Prostate gland (tissue), 2 donors: ENCODE measurements around the gene TM9SF4. TPM values are rescaled to one million over a fixed set of nuclear protein-coding genes. Genes with fewer than 3 reads are reported as not detected.

Source experiments
- DNase-seq: peaks from one replicate; pipeline ENCODE4 v3.0.0-alpha.2; 2019; ENCODE audit warnings: low spot score
- H3K27ac ChIP-seq, 2 donors: fragments of 200-600 bp; sonication (generic); 2 replicates each; pipeline ENCODE4 v1.5.1; 2017 to 2019
- H3K27me3 ChIP-seq: fragments of 200-600 bp; sonication (generic); replicated peaks from 2 replicates; pipeline ENCODE4 v1.5.1; 2019; ENCODE audit not compliant: insufficient read depth
- H3K36me3 ChIP-seq, 2 donors: fragments of 200-600 bp; sonication (generic); 1 replicate in 1 of 2; 2 replicates in 1 of 2; pipeline versions ENCODE4 v1.5.1 to v1.8.1; 2017 to 2019
- H3K4me1 ChIP-seq: fragments of 200-600 bp; sonication (generic); replicated peaks from 2 replicates; pipeline ENCODE4 v1.5.1; 2019
- H3K4me3 ChIP-seq, 2 donors: fragments of 200-600 bp; sonication (generic); 2 replicates each; pipeline ENCODE4 v1.5.1; 2017 to 2019
- H3K9me3 ChIP-seq: fragments of 200-600 bp; sonication (generic); 2 replicates; pipeline ENCODE4 v1.5.1; 2017
- CTCF ChIP-seq, 4 experiments: fragments of 200-600 bp in 2 of 4; fragments of 450-650 bp in 2 of 4; sonication (generic) in 2 of 4; IDR thresholded peaks; 1 replicate in 3 of 4; 2 replicates in 1 of 4; pipeline ENCODE4 v1.5.1; 2016 to 2019; ENCODE audit warnings: antibody characterized with exemption in 4 of 4, mild to moderate bottlenecking in 2 of 4, moderate library complexity in 2 of 4
- POLR2A ChIP-seq: fragments of 450-650 bp; IDR thresholded peaks from one replicate; pipeline ENCODE4 v1.6.1; 2016; ENCODE audit warnings: antibody characterized with exemption, mild to moderate bottlenecking
- POLR2AphosphoS5 ChIP-seq: sonication (generic); formaldehyde crosslinking; IDR thresholded peaks from one replicate; pipeline ENCODE4 v1.6.1; 2017; ENCODE audit warnings: antibody characterized with exemption
- WGBS: methylation state at CpG from one replicate; pipeline ENCODE4 v1.1.5; 2018; 5-methylcytosine and 5-hydroxymethylcytosine counted together
- intact Hi-C: fragments of 100-400 bp; cut with DNase I; formaldehyde crosslinking; loops from one replicate; pipeline ENCODE4 v1.14.2; 2022
- total RNA-seq, 2 donors: library from RNA; depleted of rRNA; stranded (reverse); fragments of >200 nt; gene quantifications; one replicate each; pipeline ENCODE4 v1.1.0, GENCODE V29; 2016

The TM9SF4 gene
- total RNA-seq, 2 donors from 2014 or later: 44.7 to 62.9 TPM

- peaks cover 0 to 7% of the 10 kb centered on the region in 2 donors for H3K36me3 ChIP-seq
- intact Hi-C loops: no loop called here
- no peak overlapping the region for H3K4me3 ChIP-seq
- H3K27me3 ChIP-seq: no peaks in the 10 kb centered on the region
- 96% methylated on average over 4 of the region's 4 CpGs for WGBS
- H3K27ac ChIP-seq: no peak overlapping the region
- H3K4me1 ChIP-seq: no peaks in the 10 kb centered on the region
- TF ChIP-seq POLR2AphosphoS5: no peak
- TF ChIP-seq POLR2A: no peak
- DNase-seq: no peak
- no peaks in the 10 kb centered on the region for H3K9me3 ChIP-seq
Measured at GRCh38 chr20:32158943-32159660, 49.6 kb downstream of the TM9SF4 start.

GRCh38 chr20:32159766-32160221 lies 50.3 kb downstream of the TM9SF4 start:
- 78% methylated on average over 5 of the region's 5 CpGs for WGBS
- Histone ChIP-seq H3K27me3 (no peaks in the 10 kb centered on the region), H3K9me3 (no peaks in the 10 kb centered on the region), H3K4me1 (no peaks in the 10 kb centered on the region), H3K27ac (no peak overlapping the region), H3K4me3 (no peak overlapping the region), H3K36me3 (peaks cover 0 to 7% of the 10 kb centered on the region in 2 donors)
- DNase-seq: no peak
- intact Hi-C loops: no loop called here
- TF ChIP-seq POLR2AphosphoS5 (no peak), CTCF (IDR thresholded peaks at IDR 0.05) (no peak), POLR2A (no peak)

GRCh38 chr20:32160341-32160740 lies 50.8 kb downstream of the TM9SF4 start:
- H3K36me3 ChIP-seq: peaks cover 0 to 7% of the 10 kb centered on the region in 2 donors
- WGBS: 96% methylated on average over 5 of the region's 5 CpGs
- intact Hi-C loops: no loop called here

GRCh38 chr20:32162351-32162750 lies 52.8 kb downstream of the TM9SF4 start:
- Histone ChIP-seq H3K36me3 (peaks cover 0 to 7% of the 10 kb centered on the region in 2 donors), H3K4me3 (no peak overlapping the region), H3K27ac (no peak overlapping the region), H3K9me3 (no peaks in the 10 kb centered on the region), H3K27me3 (no peaks in the 10 kb centered on the region), H3K4me1 (no peaks in the 10 kb centered on the region)
- no peak for TF ChIP-seq POLR2A
- no peak for TF ChIP-seq CTCF (IDR thresholded peaks at IDR 0.05)
- no peak for TF ChIP-seq POLR2AphosphoS5
- intact Hi-C loops: no loop called here
- WGBS: 31% methylated on average over 3 of the region's 3 CpGs
- DNase-seq: no peak

More at GRCh38 chr20:32160341-32160740, 50.8 kb downstream of the TM9SF4 start:
- H3K9me3 ChIP-seq: no peaks in the 10 kb centered on the region
- no peak overlapping the region for H3K27ac ChIP-seq
- H3K4me3 ChIP-seq: no peak overlapping the region
- TF ChIP-seq POLR2AphosphoS5 (no peak), POLR2A (no peak), CTCF (IDR thresholded peaks at IDR 0.05) (no peak)
- H3K27me3 ChIP-seq: no peaks in the 10 kb centered on the region
- DNase-seq: no peak
- H3K4me1 ChIP-seq: no peaks in the 10 kb centered on the region

- peaks cover 0 to 7% of the 10 kb centered on the region in 2 donors for H3K36me3 ChIP-seq
- H3K4me1 ChIP-seq: no peaks in the 10 kb centered on the region
- no peak overlapping the region for H3K27ac ChIP-seq
- DNase-seq: no peak
- TF ChIP-seq POLR2AphosphoS5 (no peak), POLR2A (no peak), CTCF (IDR thresholded peaks at IDR 0.05) (no peak)
- intact Hi-C loops: no loop called here
- no peak overlapping the region for H3K4me3 ChIP-seq
- no peaks in the 10 kb centered on the region for H3K27me3 ChIP-seq
- 76% methylated on average over 5 of the region's 5 CpGs for WGBS
- H3K9me3 ChIP-seq: no peaks in the 10 kb centered on the region
Measured at GRCh38 chr20:32163951-32164350, 54.4 kb downstream of the TM9SF4 start.
